ENCODE results near the gene ZNF24. TPM values are rescaled to one million over a fixed set of nuclear protein-coding genes. Genes with fewer than 3 reads are reported as not detected.

ZNF24 gene
- total RNA-seq, 1 experiment from 2014 or later = 38.9 TPM

DNA sequence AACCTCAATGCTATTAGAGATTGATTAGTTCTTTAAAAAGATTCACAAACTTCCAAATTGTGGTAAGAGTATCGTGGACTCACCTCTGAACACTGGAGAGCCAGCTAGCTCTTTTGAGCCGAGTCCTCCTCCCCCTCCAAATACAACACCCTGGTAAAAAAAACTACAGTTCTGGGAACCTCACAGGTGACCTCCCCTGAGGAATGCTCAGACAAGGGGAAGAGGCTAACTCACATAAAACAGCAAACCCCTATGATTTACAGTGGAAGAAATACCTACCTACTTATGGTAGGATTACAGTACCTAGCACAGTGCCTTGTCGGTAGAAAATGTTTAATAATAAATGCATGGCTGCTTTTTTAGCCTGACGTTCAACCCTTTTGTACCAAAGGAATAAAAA lies 8.4 kb downstream of the ZNF24 start:
- peaks cover 71% of the 10 kb centered on the region for H3K36me3 ChIP-seq
- no peak for DNase-seq
- H3K27ac ChIP-seq = no peak overlapping the region
- no peaks in the 10 kb centered on the region for H3K9me3 ChIP-seq (replicated peaks)
- no peaks in the 10 kb centered on the region for H3K4me1 ChIP-seq
- no peak overlapping the region for H3K4me3 ChIP-seq
- H3K27me3 ChIP-seq = no peaks in the 10 kb centered on the region

DNA sequence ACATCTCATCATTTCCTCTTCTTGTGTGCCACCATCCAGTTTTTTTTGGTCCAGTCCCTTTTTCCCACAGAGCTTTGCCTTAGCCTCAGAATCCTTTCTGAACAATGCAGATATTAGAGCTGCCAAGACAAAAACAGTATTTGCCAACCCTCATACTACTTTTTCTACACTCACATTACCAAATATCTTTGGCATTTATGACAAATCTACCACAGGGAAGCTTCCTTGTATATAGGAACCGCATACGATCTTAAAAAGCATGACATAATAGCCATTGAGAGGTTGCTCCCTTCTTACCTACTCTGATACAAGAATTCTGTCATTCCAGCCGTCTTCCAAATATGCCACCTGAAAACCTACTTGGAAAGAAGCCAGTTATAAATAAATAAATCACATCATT lies 9.4 kb downstream of the ZNF24 start:
- Histone ChIP-seq H3K4me3 (no peak overlapping the region), H3K27me3 (no peaks in the 10 kb centered on the region), H3K27ac (no peak overlapping the region), H3K36me3 (peaks cover 65% of the 10 kb centered on the region), H3K4me1 (no peaks in the 10 kb centered on the region), H3K9me3 (replicated peaks) (no peaks in the 10 kb centered on the region)
- no peak for DNase-seq

DNA sequence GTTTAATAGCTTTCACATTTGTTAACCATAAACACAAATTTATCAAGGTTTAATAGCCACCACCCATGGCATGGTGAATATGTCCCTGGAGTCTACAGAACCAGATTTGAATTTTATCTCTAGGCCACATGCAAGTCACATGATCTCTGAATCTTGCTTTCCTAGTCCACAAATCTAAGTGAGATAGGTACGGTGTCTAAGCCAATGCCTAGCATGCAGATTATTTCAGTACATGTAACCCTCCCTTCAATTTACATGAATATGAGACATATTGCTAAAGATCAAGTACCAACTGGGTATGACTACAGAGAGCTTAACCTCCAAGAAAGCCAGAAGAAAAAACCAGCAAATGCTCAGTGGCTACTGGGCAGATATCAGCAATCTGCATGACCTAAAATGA lies 10.0 kb downstream of the ZNF24 start:
- DNase-seq = no peak
- H3K4me1 ChIP-seq = no peaks in the 10 kb centered on the region
- H3K27ac ChIP-seq = no peak overlapping the region
- H3K36me3 ChIP-seq = peaks cover 63% of the 10 kb centered on the region
- no peak overlapping the region for H3K4me3 ChIP-seq
- no peaks in the 10 kb centered on the region for H3K27me3 ChIP-seq
- no peaks in the 10 kb centered on the region for H3K9me3 ChIP-seq (replicated peaks)

DNA sequence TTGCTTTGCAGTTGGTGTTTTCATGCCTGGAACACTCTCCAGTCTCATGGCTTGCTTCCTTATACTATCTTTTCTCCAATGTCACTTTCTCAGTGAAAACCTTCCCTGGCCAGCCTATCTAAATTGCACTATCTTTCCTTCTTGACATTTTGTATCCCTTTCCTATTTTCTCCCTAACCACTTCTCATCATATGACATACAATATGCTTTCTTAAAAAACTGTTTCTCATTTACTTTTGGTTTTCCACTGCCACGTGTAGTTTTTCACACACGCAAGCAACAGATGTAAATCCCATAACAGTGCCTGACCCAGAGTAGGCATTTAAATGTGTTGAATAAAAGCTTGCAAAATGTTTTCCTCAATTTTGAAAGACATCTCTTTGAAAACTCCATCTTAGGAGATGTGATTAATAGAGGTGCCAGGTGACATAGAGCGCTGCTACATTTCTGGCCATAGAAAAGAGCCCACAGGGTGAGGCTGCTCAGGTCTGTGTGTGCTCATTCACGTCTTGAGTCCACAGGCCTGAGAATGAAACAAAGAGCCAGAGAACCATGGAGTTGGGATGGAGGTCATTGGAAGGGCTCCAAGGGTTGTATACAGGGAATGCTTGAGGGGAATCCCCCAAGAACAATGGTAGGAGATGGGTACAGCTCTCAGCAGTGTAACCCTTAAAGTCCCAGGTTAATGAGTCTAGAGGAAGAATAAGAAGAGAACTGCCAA lies 12.7 kb downstream of the ZNF24 start:
- no peak overlapping the region for H3K27ac ChIP-seq
- no peaks in the 10 kb centered on the region for H3K4me1 ChIP-seq
- H3K36me3 ChIP-seq = peaks cover 36% of the 10 kb centered on the region
- no peak for DNase-seq
- H3K9me3 ChIP-seq (replicated peaks) = no peaks in the 10 kb centered on the region
- no peaks in the 10 kb centered on the region for H3K27me3 ChIP-seq
- H3K4me3 ChIP-seq = no peak overlapping the region

DNA sequence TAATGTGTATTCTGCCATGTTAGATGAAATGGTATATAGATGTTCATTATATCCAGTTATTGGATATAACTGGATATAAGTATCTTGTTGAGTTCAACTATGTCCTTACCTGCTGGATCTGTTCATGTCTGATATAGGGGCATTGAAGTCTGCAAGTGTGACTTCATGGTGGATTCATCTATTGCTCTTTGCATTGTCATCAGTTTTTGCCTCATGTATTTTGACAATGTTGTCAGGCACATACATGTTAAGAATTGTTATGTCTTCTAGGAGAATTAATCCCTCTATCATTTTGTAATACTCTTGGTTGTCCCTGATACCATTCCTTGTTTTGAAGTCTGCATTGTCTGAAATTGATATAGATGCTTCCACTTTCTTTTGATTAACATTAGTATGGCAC lies 15.4 kb downstream of the ZNF24 start:
- H3K4me3 ChIP-seq = no peak overlapping the region
- no peaks in the 10 kb centered on the region for H3K9me3 ChIP-seq (replicated peaks)
- no peaks in the 10 kb centered on the region for H3K27me3 ChIP-seq
- H3K4me1 ChIP-seq = no peaks in the 10 kb centered on the region
- peaks cover 13% of the 10 kb centered on the region for H3K36me3 ChIP-seq
- DNase-seq = no peak
- H3K27ac ChIP-seq = no peak overlapping the region

DNA sequence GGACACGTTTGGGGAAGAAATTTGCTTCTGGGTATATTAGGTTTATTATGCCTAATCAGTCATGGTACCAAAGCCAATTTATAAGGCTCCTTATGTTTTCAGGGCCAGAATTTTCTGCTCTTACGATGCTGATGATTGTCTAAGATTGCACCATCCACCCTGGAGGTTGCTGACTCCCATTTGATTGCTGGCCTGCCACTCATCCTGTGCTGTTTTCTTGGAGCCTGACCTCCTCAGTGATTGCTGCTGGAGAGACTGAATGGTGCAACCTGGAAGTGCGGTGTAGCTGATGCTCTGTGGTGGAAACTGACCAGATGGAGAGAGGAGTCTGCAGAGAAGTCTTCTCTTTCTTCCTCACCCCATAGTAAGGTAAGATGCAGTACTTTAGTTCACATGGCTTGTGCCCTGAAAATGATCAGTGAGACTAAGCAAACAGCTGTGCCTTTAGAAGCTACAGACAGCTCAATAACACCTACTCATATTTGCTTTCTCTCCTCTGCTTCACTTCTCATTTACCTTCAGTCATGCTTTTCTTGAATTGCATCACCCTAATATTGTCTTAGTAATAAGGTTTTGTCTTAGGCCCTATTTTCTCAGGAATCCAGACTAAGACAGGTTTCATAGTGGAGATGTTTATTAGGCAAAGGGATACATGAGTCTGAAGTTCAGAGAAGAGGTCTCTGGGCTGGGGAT lies 17.4 kb downstream of the ZNF24 start:
- H3K4me1 ChIP-seq = no peaks in the 10 kb centered on the region
- H3K27me3 ChIP-seq = no peaks in the 10 kb centered on the region
- no peak overlapping the region for H3K27ac ChIP-seq
- H3K4me3 ChIP-seq = no peak overlapping the region
- no peaks in the 10 kb centered on the region for H3K36me3 ChIP-seq
- H3K9me3 ChIP-seq (replicated peaks) = no peaks in the 10 kb centered on the region
- no peak for DNase-seq

DNA sequence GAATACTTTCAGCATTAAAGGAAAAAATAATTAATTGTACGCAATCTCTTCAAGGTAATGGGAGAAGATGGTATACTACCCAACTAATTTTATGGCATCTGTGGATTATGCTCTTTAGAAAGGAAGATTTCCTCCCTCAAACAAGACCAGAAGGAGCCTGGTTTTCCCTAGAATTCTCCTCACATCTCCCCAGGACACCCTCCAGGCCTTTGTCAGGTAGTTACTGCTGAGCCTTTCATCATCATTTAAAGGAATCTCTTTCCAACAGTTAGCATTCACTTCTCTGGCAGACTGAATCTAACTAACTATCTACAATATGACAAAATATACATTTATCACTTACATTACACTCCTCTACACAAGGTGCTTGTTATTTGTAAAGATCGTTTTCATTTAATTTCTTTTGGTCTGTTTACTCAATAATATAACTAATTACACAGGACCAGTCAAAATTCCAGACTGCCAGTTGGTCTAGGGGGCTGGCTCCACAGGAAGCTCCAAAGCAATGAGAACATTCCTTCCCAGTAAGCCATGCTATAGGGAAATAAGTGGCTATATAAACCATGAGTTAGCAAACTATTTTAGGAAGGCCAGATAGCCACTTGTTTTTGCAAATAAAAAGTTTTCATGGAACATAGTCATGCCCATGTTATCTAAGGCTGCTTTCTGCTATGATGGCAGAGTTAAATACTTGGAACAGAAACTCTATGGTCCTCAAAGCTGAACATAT lies 19.1 kb downstream of the ZNF24 start:
- Histone ChIP-seq H3K9me3 (replicated peaks) (no peaks in the 10 kb centered on the region), H3K36me3 (no peaks in the 10 kb centered on the region), H3K27ac (no peak overlapping the region), H3K4me3 (no peak overlapping the region), H3K27me3 (no peaks in the 10 kb centered on the region), H3K4me1 (no peaks in the 10 kb centered on the region)
- DNase-seq = no peak

DNA sequence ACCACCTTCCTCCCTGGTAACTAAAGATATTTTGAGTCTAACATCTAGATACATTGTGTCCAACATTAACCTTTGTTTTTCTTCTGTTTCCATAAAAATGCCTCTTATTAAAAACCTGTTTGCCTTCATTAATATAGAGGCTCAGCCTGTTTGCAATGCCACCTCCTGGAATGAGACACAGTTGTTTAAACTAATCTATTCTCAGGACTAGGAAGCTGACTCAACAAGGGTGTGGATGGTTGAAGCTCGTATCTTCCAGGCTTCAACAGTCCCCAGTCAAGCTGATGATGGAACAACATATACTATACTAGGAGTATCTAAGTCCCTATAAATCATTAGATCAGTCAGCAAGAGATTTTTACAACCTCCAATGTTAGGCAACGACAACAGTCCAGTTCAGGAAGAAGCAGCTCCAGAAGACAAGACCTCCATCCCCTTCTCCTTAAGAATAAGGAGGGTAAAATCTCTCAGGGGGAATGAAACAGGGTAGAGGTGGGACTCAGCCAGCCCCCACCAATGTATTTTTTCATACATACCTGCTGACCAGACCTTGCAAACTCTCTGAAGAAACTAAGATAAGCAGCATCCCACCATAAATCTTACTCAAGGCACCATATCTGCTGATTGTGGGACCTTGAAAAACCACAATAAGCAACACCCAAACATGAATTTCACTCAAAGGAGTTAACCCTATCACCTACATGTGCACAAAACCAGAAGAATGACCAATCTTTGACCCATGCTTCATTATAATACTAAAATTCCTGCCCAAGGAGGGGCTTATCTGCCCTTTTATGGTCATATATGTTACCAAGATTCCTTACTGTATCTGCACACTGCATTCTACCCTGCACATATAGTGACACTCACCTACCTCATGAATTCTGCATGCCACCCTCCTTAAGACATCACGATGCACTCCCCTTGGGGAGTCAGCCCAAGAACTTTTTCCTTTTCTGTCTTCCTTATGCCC lies 21.4 kb downstream of the ZNF24 start:
- no peak for DNase-seq
- H3K36me3 ChIP-seq = no peaks in the 10 kb centered on the region
- H3K4me3 ChIP-seq = no peak overlapping the region

DNA sequence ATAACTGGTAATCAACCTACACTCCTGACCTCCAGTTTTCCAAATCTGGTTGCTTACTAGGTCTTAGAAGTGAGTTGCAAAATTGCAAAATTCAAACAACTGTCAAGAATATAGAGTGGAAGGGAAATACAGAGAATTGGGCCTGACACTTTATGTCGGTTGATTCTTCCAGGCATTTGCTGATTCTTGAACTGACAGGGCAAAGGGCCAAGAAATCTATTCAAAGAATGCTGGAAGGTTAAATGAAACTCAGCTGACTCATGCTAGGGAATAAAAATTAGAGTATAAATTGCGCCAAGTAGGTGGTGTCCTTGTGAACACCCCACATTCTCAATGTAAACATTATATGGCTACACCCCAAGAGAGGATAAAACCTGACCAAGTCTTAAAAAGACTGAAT lies 32.7 kb downstream of the ZNF24 start:
- Histone ChIP-seq H3K27ac (no peak overlapping the region), H3K9me3 (replicated peaks) (no peaks in the 10 kb centered on the region; the same call in none of the 2 replicates), H3K4me1 (no peaks in the 10 kb centered on the region), H3K27me3 (no peaks in the 10 kb centered on the region), H3K36me3 (peaks cover 11% of the 10 kb centered on the region), H3K4me3 (no peak overlapping the region)
- no peak for DNase-seq

More for the DNA sequence above, 21.4 kb downstream of the ZNF24 start:
- Histone ChIP-seq H3K4me1 (no peaks in the 10 kb centered on the region), H3K27ac (no peak overlapping the region), H3K27me3 (no peaks in the 10 kb centered on the region), H3K9me3 (replicated peaks) (no peaks in the 10 kb centered on the region)

DNA sequence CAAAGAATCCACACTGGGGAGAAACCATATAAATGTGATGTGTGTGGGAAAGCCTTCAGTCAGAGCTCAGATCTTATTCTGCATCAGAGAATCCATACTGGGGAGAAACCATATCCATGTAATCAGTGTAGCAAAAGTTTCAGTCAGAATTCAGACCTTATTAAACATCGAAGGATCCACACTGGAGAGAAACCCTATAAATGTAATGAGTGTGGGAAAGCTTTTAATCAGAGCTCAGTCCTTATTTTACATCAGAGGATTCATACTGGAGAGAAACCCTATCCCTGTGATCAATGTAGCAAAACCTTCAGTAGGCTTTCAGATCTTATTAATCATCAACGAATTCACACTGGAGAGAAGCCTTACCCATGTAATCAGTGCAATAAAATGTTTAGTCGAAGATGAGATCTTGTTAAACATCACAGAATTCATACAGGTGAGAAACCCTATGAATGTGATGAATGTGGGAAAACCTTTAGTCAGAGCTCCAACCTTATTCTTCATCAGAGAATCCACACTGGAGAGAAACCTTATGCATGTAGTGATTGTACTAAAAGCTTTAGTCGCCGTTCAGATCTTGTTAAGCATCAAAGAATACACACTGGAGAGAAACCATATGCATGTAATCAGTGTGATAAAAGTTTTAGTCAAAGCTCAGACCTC lies 37.5 kb downstream of the ZNF24 start:
- H3K27ac ChIP-seq = no peak overlapping the region

DNA sequence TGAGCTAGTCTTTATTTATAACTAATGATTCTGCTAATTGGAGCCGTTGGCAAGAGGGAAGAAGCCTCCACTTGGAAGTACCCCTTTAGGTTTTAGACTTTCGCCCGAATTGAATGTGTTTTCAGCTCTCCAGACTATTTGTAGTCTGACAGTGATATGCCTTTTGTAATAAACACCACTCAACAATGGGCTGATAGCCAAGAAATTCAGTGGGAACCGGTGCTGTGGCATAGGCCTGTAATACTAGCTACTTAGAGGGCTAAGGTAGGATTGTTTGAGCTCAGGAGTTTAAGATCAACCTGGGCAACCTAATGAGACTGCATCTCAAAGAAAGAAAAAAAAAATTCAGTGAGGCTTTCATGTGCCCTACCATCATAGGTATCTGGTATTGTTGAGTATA lies 40.6 kb downstream of the ZNF24 start:
- DNase-seq = no peak
- Histone ChIP-seq H3K36me3 (peaks cover 41% of the 10 kb centered on the region), H3K27ac (no peak overlapping the region), H3K9me3 (replicated peaks) (peaks cover 3% of the 10 kb centered on the region), H3K4me3 (no peak overlapping the region), H3K27me3 (no peaks in the 10 kb centered on the region), H3K4me1 (no peaks in the 10 kb centered on the region)

More for the DNA sequence above, 37.5 kb downstream of the ZNF24 start:
- Histone ChIP-seq H3K4me1 (no peaks in the 10 kb centered on the region), H3K4me3 (no peak overlapping the region), H3K9me3 (replicated peaks) (peaks cover 3% of the 10 kb centered on the region), H3K27me3 (no peaks in the 10 kb centered on the region), H3K36me3 (peaks cover 26% of the 10 kb centered on the region)
- no peak for DNase-seq

DNA sequence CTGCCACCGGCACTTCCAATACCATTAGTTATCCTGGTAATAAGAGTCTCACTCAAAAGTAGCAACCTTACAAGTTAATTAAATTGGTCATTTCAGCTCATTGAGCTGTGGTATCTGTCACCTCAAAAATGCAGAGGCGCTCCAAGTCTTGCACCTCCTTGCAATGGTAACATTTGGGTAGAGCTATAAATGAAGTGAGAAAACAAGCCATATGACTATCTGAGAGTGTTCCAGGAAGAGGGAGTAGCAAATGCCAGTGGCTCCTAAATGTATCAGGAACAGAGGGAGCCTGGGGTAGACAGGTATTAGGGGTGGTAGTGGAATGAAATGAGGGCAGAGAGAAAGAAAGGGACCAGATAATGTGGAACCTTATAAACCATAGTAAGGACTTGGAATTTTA lies 48.2 kb downstream of the ZNF24 start:
- Histone ChIP-seq H3K4me1 (no peaks in the 10 kb centered on the region), H3K9me3 (replicated peaks) (no peaks in the 10 kb centered on the region), H3K27ac (no peak overlapping the region), H3K36me3 (peaks cover 35% of the 10 kb centered on the region), H3K27me3 (no peaks in the 10 kb centered on the region), H3K4me3 (no peak overlapping the region)
- DNase-seq = no peak

DNA sequence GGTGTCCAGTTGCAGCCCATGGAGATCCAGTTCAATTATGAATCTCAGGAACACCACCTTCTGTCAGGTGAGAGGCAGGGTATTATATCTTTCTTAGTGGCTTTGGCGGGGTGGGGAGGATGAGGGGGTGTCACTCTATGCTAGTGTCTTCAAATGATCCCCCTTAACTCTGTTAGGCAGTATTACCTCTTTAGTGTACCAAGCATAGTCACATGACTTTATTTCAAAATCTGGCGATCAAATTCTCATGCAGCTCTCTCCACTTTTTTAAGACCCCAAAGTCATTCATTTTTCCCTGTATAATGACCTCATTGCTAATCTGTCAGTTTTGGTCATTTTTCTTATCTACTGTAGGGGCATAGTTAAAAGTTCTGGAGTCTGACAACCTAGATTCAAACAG lies 53.1 kb downstream of the ZNF24 start:
- H3K36me3 ChIP-seq = peaks cover 18% of the 10 kb centered on the region
- H3K9me3 ChIP-seq (replicated peaks) = no peaks in the 10 kb centered on the region
- DNase-seq = no peak
- no peaks in the 10 kb centered on the region for H3K27me3 ChIP-seq
- peak overlapping the region; percentile 86 for H3K4me3 ChIP-seq
- H3K27ac ChIP-seq = no peak overlapping the region
- no peaks in the 10 kb centered on the region for H3K4me1 ChIP-seq

All from SJCRH30 (cell line).